ENCODE measurements around the gene KRT6B. TPM values are rescaled to one million over a fixed set of nuclear protein-coding genes. Genes with fewer than 3 reads are reported as not detected.
"Not testable (repeated sequence)": the region's sequence is repeated elsewhere in the genome, so short reads cannot be mapped to it uniquely, and the experiment has no call there.

Gene KRT6B
- total RNA-seq, 1 donor from 2014 or later, result 0.16 TPM

DNA sequence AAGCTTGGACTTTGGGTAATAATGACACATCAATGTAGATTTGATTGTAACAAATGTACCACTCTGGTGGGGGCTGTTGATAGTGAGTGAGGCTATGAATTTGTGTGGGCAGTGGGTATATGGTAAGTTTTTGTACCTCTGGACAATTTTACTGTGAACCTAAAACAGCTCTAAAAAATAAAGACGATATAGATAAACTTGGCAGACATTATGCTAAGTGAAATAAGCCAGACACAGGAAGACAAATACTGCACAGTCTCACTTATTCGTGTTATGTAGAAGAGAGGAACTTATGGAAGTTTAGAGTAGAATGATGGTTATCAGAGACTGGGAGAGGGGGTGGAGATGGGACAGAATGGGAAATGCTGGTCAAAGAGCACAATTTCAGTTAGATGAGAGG, 13.0 kb upstream of the KRT6B start:
- DNase-seq, result no peak

- DNase-seq, result no peak
Measured at GRCh38 chr12:52461693-52462092, 9.7 kb upstream of the KRT6B start.

DNA sequence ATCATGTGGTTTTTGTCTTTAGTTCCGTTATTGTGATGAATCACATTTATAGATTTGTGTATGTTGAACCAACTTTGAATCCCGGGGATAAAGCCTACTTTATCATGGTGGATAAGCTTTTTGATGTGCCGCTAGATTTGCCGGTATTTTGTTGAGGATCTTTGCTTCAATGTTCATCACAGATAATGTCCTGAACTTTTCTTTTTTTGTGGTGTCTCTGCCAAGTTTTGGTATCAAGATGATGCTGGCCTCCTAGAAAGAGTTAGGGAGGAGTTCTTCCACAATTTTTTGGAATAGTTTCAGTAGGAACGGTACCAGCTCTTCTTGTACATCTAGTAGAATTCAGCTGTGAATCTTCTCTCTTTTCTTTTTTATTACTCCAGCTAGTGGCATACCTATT, 6.9 kb upstream of the KRT6B start:
- no peak for DNase-seq

DNA sequence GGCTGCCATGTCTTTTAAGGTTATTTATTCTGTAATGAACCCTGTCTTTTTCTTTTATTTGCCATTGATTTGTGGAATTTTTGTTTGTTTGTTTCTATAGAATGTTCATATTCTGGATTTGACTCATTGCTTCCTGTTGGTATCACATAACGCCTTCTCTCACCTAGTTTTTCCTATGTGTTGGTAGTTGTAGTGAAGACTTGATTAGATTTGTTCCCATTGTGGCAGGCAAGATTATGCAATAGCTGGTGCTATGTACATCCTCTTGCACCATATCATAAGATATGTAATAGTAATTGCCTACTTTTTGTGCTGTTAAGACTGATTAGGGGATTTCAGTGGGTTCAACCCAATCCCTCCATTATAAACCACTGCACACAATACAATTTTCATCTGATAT, 3.9 kb upstream of the KRT6B start:
- no peak for DNase-seq

DNA sequence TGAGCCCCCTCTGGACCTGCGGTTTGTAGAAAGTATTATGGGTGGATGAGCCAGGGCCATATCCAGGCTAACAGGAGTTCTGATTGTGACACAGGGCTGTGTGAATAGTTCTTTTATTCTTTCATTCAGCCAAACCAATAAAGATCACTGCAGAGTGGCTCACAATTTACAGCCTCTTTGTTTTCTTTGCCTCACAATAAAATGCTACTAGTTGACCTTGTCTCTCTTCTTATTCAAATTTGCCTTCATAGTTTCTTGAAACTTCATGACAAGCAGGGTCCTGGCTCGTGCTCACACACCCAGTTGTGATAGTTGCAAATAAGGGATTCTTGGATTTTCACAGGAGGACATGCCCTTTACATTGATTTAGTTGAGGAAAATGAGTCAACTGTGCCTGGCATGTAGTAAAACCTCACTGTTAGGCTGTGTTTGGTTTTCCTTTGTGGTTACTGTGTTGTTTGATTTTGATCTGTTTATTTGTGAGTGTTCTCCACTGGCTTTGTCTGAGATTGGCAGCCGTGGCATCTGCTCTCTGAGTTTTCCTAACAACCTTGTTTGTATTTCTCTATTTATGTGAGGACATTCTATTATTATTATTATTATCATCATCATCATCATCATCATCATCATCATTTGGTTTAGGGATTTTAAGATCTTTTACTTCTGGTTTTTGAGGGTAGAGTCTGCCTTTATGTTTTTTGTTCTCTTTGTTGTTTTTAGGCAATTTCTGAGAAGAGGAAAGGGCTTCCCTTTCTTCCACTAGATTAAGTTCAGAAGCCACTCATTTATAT, 2.7 kb upstream of the KRT6B start:
- DNase-seq, result no peak

DNA sequence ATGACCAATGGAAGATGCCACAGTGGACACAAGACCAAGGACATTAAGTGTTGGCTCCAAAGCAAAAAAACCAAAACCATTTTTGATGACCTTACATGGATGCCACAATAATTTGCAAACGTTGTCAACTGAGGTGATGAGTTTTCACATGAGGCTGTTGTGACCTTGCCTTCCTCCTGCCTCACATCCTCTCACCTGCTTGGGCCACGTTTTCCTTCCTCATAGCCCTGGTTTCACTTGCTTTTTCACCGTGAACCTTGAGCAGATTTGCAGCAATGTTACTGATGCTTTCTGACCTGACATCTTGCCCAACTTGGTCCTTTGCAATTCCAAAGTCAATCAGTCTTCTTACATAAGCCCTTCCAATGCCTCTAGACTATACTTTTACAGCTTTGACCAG, 3.7 kb downstream of the KRT6B start:
- no peak for DNase-seq

DNA sequence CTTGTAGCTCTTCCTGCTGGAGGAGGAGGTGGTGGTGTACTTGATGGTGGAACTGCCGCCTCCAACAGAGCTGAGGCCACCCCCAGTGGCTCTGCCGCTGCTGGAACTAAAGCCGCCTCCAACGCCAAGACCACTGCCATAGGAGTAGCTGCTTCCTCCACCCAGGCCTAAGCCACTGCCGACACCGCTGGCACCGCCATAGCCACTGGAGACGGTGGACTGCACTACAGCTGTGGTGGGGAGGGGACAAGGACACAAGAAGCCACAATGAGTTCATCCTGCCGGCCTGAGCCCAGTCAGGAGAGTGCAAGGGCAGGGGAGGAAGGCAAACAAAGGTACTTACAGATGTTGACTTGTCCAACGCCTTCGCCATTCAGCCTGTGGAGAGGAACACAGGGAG, 4.8 kb downstream of the KRT6B start:
- not testable (repeated sequence) for DNase-seq

GRCh38 chr12:52446367-52447045, 5.4 kb downstream of the KRT6B start:
- no peak for DNase-seq

- no peak for DNase-seq
Measured at GRCh38 chr12:52445876-52446275, 6.1 kb downstream of the KRT6B start.

- no peak for DNase-seq
Measured at GRCh38 chr12:52444647-52445595, 7.0 kb downstream of the KRT6B start.

DNA sequence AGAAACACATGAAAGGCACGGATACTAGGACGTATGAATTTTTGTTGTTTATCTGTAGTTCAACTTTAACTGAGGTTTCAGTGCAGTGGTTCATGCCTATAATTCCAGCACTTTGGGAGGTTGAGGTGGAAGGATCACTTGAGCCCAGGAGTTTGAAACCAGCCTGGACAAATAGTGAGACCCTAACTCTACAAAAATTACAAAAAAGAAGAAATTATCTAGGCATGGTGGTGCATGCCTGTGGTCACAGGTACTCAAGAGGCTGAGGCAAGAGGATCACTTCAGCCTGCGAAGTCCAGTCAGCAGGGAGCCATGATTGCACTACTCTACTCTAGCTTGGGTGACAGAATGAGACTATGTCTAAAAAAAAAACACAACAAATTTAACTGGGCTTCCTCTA, 8.0 kb downstream of the KRT6B start:
- DNase-seq, result no peak

GRCh38 chr12:52442600-52443061, 9.3 kb downstream of the KRT6B start:
- DNase-seq, result no peak

- no peak for DNase-seq
Measured at GRCh38 chr12:52441320-52441911, 10.5 kb downstream of the KRT6B start.

GRCh38 chr12:52440821-52441319, 11.1 kb downstream of the KRT6B start:
- DNase-seq, result no peak

- no peak for DNase-seq
Measured at GRCh38 chr12:52439845-52440244, 12.1 kb downstream of the KRT6B start.

DNA sequence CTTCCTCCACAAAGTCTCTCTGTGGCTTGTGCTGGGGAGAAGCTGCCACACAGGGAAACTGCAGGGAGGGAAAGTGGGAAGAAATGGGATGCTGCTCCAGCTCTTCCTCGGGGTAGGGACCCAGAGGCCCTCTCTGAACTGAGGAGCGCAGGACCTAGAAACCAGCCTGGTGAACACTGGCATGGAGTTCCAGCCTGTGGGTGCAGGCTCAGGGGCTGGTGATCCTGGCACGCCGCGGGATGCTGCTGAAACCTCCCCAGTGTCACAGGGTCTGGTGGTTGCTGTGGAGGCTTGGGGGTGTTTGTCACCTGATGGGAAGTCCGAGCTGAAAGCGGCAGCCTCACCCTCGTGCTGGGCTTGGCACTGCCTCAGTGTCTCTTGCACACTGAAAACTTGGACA, 12.5 kb downstream of the KRT6B start:
- no peak for DNase-seq

- no peak for DNase-seq
Measured at GRCh38 chr12:52438305-52439301, 13.3 kb downstream of the KRT6B start.

GRCh38 chr12:52437508-52437907, 14.4 kb downstream of the KRT6B start:
- no peak for DNase-seq

DNA sequence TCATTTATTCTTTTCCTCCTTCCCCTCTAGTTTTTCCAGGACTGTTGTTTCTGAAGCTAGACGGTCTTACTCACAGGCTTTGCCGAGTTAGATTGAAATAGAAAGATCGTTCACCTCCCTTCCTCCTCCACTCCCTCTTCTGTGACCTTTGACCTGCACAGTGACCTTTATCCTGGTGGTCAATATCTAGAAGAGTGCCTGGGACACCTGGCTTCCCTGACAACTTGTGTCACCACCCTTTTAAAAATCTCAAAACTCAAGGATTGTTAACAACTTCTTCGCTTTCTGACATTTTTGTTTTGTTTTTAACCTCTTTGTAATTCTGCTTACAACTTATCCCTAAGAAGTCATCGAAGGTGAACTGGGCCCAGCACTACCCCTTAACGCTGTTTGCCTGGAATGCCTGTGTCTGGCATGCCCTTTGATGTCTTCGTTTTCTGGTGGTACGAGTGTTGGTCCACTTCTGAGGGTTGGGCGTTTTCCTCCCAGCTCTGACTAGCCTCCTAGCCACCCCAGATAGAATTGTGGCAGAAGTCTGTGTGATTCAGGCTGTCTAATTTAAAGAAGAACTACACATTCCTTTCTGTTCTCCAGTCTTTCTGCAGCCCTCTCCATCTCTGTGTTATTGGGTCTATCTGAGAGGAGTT, 15.0 kb downstream of the KRT6B start:
- no peak for DNase-seq

All from occipital lobe (tissue), 2 donors.